COLO668 (cell line): ENCODE data around the gene NF1.
"Not testable (repeated sequence)": the region's sequence is repeated elsewhere in the genome, so short reads cannot be mapped to it uniquely, and the experiment has no call there.

ENCODE experiments used
- DNase-seq: peaks from one replicate; lab custom pipeline; 2025; ENCODE audit not compliant: unreplicated experiment; lab: John Stamatoyannopoulos, UW

The NF1 gene, protein sequence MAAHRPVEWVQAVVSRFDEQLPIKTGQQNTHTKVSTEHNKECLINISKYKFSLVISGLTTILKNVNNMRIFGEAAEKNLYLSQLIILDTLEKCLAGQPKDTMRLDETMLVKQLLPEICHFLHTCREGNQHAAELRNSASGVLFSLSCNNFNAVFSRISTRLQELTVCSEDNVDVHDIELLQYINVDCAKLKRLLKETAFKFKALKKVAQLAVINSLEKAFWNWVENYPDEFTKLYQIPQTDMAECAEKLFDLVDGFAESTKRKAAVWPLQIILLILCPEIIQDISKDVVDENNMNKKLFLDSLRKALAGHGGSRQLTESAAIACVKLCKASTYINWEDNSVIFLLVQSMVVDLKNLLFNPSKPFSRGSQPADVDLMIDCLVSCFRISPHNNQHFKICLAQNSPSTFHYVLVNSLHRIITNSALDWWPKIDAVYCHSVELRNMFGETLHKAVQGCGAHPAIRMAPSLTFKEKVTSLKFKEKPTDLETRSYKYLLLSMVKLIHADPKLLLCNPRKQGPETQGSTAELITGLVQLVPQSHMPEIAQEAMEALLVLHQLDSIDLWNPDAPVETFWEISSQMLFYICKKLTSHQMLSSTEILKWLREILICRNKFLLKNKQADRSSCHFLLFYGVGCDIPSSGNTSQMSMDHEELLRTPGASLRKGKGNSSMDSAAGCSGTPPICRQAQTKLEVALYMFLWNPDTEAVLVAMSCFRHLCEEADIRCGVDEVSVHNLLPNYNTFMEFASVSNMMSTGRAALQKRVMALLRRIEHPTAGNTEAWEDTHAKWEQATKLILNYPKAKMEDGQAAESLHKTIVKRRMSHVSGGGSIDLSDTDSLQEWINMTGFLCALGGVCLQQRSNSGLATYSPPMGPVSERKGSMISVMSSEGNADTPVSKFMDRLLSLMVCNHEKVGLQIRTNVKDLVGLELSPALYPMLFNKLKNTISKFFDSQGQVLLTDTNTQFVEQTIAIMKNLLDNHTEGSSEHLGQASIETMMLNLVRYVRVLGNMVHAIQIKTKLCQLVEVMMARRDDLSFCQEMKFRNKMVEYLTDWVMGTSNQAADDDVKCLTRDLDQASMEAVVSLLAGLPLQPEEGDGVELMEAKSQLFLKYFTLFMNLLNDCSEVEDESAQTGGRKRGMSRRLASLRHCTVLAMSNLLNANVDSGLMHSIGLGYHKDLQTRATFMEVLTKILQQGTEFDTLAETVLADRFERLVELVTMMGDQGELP (N-terminal part only)

GRCh38 chr17:31094600-31095235 lies at the start of gene NF1:
TSS of gene NF1 (plus strand) at chr17:31094977. CDS start at chr17:31095310, 333 bp downstream.
- peak; percentile 93 for DNase-seq

DNA sequence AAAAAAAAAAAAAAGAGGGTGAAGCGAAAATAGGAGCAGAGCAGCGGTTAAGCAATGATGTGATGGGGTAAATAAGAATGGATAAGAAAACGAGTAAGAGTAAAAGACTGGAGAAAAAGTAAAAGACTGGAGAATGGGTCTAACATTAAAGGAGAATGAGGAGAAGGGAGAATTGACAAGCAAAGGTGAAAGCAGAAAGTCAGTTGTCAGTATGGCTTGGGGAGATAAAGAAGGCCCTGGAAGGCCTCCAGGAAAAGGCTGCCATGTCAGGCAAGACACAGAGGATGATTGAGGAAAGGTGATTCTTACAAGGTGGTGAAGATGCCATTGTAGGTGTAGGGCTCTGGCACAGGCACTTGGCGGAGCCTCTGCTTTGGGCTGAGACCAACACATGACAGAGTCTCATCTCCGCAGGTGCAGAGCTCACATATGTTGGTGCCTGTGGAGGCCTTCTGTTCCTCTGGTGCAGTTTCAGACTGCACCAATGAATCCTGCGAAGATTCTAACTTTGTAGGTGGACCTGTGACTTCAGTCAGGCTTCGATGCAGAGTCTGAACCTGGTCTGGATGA lies 47.8 kb upstream of the NF1 start:
- not testable (repeated sequence) for DNase-seq

- DNase-seq = no peak
Observed at GRCh38 chr17:31048142-31048541, 46.6 kb upstream of the NF1 start.

DNA sequence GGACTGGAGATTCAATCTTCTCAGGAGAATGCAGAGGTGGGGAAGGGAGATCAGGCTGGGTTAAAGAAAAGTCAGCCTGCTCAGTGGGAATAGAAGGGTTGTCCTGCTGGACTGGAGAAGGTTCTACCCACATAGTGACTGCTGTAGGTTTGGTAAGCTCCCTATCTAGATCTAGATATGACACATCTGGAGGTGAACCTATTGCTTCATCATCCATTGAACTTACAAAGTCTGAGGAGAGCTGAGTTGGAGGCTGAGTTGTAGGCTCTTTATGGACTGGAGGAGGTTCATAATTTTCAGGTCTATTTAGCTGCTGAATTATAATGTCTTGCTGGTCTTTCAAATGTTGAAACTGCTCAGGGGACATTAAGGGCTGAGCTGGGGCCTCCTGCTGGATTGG lies 46.0 kb upstream of the NF1 start:
- DNase-seq = no peak

- DNase-seq = no peak
Observed at GRCh38 chr17:31050948-31051347, 43.8 kb upstream of the NF1 start.

- no peak for DNase-seq
Observed at GRCh38 chr17:31051506-31051905, 43.3 kb upstream of the NF1 start.

DNA sequence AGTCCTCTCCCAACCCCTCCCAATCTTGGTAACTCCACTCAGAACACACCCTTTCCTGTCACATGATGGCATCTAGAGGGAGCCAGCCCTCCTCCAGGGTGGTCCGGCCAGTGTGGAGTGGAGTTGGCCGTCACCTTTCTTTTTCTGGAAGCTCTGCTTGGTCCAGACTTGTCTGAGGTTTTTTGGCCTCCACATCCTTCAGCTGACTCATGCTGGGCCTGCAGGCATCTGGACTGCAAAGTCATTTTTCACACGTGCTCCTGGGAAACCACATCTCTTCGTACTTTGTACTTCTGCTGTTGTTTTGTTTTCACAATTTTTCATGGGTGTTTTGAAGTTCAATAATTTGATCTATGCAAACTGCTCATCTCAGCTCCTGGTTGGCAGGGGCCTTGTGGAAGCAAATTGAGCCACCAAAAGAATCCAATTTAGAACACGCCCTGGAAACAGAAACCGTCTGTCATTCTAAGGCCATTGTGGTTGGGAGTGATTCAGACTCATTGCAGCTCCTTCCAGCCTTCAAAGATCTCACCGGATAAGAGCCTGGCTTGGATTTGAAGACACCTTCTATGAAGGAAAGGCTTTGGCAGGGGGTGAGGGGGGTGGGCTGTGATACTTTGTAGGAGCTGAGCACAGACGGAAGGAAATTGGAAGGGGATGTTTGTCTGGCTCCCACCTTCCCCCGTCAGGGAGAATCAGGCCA lies 42.4 kb upstream of the NF1 start:
- DNase-seq = no peak

DNA sequence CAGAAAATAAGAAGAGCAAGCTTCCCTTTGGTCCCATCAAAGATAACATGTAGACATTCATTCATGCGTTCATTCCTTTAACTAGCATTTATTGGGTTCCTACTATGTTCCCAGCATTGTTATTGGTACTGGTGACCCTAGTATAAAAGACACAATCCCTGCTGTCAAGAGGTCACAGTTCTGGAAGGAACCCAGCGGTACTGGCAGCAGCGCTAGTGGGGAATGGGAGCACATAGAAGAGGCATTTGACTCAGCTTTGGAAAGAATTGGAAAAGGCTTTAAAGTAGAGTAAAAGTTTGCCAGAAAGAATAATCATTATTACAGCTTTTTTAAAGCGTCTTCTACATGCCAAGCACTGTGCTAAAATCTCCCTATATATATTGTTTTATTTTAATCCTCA lies 41.7 kb upstream of the NF1 start:
- DNase-seq = no peak

DNA sequence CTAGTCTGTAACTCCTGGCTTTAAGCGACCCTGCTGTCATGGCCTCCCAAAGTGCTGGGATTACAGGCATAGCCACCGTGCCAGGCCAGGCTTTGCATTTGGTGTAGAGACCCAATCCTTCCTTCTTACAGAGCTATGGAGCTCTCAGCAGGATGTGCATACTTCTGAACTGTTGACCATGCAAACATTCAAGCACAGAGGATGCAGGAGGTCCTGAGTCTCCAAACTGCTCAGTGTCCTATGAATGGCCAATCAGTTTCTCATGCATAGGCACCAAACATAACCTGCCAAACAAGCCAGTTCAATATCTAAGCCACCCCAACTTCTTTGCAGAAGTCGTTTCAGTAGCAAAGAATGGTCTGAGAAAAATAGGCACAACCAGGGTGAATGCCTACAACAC lies 40.0 kb upstream of the NF1 start:
- DNase-seq = no peak

DNA sequence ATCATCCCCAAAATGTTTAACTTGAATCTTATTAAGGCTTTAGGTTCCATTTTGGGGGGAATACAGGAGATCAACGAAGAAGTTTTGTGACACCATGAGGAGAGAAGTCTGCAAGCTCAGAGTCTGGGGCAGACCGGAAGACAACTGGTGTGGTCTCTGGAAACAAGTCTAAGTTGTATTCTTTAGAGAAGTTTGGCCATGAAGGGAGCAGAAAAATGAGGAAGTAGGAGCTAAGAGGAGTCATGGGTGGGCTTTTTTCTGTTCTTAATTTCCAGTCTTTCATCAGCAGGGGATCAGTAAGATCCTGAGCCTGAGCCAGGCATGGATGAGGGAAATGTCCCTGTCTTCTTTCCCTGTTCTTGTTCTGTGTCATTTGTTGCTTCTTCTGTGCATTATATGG lies 35.8 kb upstream of the NF1 start:
- DNase-seq = no peak

- DNase-seq = no peak
Observed at GRCh38 chr17:31060791-31061550, 33.8 kb upstream of the NF1 start.

GRCh38 chr17:31061678-31062077 lies 33.1 kb upstream of the NF1 start:
- peak; percentile 4 for DNase-seq

DNA sequence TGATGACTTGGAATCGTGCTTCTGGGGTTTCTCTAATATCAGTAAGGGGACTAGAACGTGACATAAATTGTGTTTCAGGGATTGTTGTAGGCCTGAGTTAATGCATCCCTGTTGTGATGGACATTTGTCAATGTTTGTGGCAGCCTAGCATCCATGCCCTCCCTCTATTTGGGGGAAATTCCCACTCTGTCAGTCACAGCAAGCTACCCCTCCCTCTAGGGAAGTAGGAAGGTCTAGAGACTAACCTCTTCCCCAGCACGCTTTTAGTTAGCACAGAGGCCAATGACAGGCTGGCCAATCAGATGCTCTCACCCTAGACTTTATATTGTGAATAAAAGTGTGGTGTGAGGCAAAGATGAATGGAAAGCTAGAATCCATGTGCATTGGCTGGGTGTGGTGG lies 32.4 kb upstream of the NF1 start:
- DNase-seq = no peak

DNA sequence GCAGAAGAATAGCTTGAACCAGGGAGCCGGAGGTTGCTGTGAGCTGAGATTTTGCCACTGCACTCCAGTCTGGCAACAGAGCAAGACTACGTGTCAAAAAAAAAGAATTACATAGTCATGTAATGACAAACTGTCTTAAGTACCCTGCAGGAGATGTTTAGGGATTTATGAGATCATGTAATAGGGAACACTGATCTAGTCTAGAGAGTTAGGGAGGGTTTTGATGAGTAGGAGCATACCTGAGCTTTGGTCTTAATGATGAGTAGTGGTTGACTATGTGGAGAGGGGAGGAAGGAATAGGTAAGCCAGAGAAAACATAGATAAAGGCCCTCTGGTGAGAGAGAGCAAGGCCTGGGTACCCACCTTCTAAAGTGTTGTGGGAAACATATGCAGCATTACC lies 30.1 kb upstream of the NF1 start:
- DNase-seq = no peak

DNA sequence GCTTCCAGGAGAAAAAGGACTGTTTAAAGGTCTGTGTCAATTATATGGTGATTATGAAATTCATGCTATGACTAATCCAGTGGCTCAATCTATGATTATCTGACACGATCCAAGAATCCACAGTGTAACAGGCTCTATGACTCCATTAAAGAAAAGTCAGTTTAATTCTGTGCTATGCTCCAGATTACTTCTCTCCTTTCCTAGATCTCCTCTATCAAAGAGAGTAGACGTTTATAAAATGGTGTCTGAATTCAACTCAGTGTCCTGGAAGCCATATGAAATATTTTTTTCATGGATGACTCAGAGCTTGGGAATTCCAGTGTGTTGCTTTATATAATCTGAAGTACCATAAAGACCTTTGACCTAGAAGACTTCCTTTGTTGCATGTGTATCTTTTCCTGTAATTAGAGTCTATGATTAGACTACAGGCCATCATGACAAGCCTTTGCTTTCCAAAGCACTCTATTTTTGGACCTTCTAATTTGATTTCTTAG lies 27.0 kb upstream of the NF1 start:
- DNase-seq = no peak

DNA sequence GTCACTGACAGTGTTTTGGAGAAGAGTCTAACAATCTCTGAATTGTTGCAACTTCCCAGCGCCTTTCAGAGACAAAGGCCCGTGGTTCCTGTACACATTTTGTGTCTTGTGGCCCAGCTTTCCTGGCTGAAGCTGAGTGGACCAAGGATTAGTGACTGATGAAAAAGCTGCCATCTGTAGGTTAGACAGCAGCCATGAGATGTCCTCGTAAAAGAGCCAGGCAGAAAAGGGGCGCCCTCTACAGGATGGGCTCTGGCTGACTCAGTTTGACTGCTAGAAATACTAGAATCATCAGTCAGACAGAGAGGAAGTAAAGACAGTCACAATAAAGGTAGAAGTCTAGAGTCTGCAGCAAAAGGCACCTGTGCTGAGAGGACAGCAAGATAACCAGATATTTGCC lies 26.5 kb upstream of the NF1 start:
- peak; percentile 5 for DNase-seq

DNA sequence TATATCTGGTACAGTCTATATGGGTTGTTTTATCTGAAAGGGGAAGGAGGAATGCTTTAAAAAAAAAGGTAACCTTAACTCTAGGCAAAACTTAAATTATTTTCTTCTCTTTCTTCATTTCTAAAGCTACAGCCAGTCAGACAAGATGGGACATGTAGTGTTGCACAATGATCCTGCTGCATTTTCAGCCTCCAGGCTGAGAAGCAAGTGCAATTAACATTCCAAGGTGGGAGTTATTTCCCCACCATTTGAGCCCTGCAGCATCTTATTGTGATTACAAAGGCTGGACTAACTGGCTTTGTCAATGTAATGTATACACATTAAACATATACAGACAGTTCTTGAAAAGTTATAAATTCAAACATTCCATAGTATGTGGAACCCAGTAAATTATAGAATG lies 22.6 kb upstream of the NF1 start:
- no peak for DNase-seq

DNA sequence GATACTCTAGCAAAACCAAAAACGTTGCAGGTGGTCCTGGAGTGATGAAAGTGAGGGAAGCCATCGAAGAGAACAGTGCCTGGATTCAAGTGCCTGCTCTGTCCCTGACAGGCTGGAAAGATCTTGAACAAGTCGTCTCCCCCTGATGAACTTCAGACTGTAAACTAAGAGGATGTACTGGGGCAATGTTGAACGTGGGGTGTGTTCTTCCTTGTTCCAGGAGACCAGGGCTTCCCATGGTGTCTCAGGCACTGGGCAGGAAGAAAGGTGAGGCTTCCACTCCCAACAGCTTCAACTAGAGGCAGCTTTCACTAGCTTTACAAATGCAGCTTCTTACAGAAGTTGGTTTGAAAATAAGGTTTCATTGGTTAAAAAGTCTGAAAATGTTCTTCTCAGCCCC lies 21.4 kb upstream of the NF1 start:
- no peak for DNase-seq
